Measurements from ENCODE around the gene CCHCR1.

DNA sequence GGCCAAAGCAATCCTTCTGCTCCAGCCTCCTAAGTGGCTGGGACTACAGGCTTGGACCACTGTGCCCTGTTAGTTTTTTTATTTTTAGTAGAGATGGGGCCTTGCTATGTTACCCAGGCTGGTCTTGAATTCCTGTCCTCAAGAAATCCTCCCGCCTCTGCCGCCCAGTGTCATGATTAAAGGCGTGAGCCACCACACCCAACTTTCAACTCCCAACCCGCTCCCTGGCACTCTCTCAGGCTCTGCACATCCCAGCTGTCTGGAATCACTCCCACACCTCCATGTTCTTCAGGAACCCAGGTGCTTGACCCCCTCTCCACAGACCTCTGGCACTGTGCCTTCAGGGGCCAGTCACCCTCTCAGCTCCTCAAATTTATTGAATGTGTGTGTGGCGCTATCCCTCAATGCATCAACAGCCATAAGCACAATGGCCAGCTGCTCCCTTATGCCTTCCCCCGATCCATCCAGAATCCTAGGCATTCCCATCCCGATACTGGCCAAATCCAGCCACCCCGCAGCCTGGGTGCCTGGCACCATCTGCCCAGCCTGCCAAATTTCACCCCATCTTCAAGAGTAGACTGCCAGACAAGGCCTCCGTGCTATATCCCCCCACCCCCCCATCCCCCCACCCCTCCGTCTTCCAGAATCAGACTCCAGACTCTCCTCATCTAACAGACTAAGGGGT lies 13.5 kb upstream of the CCHCR1 start:
- TF ChIP-seq CTCF (conservative IDR thresholded peaks at IDR 0.05) = no peak
- TF ChIP-seq EZH2 (IDR thresholded peaks at IDR 0.05; ENCODE audit: low read depth) = no peak

Measured in PC-9 (cell line).